Activated CD4-positive, alpha-beta T cell treated with anti-CD3 and anti-CD28 coated beads, Interleukin-2, amount 10 ng/mL, durations not matched to agents 24 days and 14 days (primary cell): Measurements from ENCODE around the gene RNF207. TPM values are rescaled to one million over a fixed set of nuclear protein-coding genes. Genes with fewer than 3 reads are reported as not detected.

Source experiments
- total RNA-seq: library from RNA; stranded (reverse); gene quantifications from 2 replicates; pipeline ENCODE4 v1.2.3, GENCODE V29; 2022

The RNF207 gene
- total RNA-seq, 1 donor from 2014 or later, result 54.7 TPM

Other genes starting within 250 kb of the RNF207 start
- gene NPHP4, start 213.7 kb upstream of the RNF207 start, total RNA-seq, result 20.0 and 21.0 TPM in 2 replicates
- 261 and 262 TPM in 2 replicates for gene KCNAB2, start 160.2 kb upstream of the RNF207 start, total RNA-seq
- gene CHD5, start 25.8 kb upstream of the RNF207 start, total RNA-seq, result 0.59 and 0.63 TPM in 2 replicates
- gene RPL22, start 6.5 kb upstream of the RNF207 start, total RNA-seq, result 437 and 463 TPM in 2 replicates
- gene ICMT, start 29.8 kb downstream of the RNF207 start, total RNA-seq, result 67.6 and 69.4 TPM in 2 replicates
- gene HES3, start 38.1 kb downstream of the RNF207 start, total RNA-seq, result not detected in 2 replicates
- gene GPR153, start 55.0 kb downstream of the RNF207 start, total RNA-seq, result 1.3 and 1.7 TPM in 2 replicates
- gene ACOT7, start 187.6 kb downstream of the RNF207 start, total RNA-seq, result 133 and 136 TPM in 2 replicates
- 0.19 and 0.26 TPM in 2 replicates for gene HES2, start 213.8 kb downstream of the RNF207 start, total RNA-seq
- gene ESPN, start 218.7 kb downstream of the RNF207 start, total RNA-seq, result 0.49 and 1.3 TPM in 2 replicates